Measurements from ENCODE around the gene FBRS. TPM values are rescaled to one million over a fixed set of nuclear protein-coding genes. Genes with fewer than 3 reads are reported as not detected.

FBRS gene
- total RNA-seq, 1 experiment from 2014 or later, result 128 TPM

DNA sequence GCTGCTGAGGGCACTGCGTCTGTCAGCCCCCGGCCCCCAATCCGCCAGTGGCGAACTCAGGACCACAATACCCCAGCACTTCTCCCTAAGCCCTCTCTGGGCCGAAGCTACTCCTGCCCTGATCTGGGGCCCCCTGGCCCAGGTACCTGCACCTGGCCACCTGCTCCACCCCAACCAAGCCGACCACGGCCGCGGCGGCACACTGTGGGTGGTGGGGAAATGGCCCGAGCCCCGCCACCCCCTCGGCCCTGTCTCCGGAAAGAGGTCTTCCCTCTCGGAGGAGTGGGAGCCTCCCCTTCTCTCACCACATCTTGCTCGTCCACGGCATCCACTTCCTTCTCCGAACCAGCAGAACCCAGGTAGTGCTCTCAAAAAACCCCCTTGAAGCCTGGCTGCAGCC lies 3.4 kb upstream of the FBRS start:
- H3K9me2 ChIP-seq (ENCODE audit: insufficient read depth), result no peaks in the 10 kb centered on the region
- no peak overlapping the region for H3K27ac ChIP-seq
- H3K9me3 ChIP-seq (ENCODE audit: insufficient read depth, low read depth), result no peaks in the 10 kb centered on the region
- H3K79me2 ChIP-seq (ENCODE audit: low read depth), result peaks cover 16% of the 10 kb centered on the region
- no peaks in the 10 kb centered on the region for H3K36me3 ChIP-seq (ENCODE audit: low read depth)
- H2AFZ ChIP-seq, result no peak overlapping the region
- H3F3A ChIP-seq (ENCODE audit: insufficient read depth, low read depth), result peaks cover 32% of the 10 kb centered on the region
- no peak overlapping the region for H3K4me2 ChIP-seq
- no peaks in the 10 kb centered on the region for H4K20me1 ChIP-seq (ENCODE audit: insufficient read depth)
- no peak for DNase-seq
- TF ChIP-seq CTCF (conservative IDR thresholded peaks at IDR 0.05) (no peak), EZH2 (IDR thresholded peaks at IDR 0.05; ENCODE audit: low read depth) (no peak)
- H3K27me3 ChIP-seq (ENCODE audit: insufficient read depth, low read depth), result no peaks in the 10 kb centered on the region
- BruUV-seq (replicated peaks), result no TSS peak
- no peak overlapping the region for H3K4me3 ChIP-seq
- peaks cover 17% of the 10 kb centered on the region for H3K4me1 ChIP-seq (replicated peaks; ENCODE audit: insufficient read depth)
- CTCF ChIA-PET, result no interaction called here
- POLR2A ChIA-PET (ENCODE audit: unreplicated experiment), result no interaction called here
- intact Hi-C loops (cut with micrococcal nuclease; ENCODE audit: unreplicated experiment), result loop anchor here (5.0 to 10.0 kb wide), 5 partner anchors 242 to 800 kb away; partner anchors contain the start of genes ALDOA, ARMC5, CTF1 and GDPD3

DNA sequence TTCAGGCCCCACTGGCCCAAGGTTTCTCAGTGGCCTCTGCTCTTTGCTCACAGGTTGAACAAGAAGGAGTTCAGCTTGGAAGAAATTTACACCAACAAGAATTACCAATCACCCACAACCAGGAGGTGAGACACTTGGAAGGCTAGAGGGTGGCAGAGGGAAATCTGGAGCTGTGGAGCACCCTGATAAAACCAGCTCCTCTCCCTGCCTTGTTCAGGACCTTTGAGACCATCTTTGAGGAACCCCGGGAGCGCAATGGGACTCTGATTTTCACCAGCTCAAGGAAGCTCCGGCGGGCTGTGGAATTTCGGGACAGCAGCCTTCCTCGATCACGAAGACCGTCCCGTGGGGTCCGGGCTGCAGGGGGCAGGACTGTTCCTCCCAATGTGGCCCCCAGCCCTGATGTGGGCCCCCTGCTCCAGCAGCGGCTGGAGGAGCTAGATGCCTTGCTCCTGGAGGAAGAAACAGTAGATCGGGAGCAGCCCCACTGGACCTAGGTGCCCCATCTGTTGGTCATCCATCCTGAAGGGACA lies 2.4 kb upstream of the FBRS start:
- ChIA-PET CTCF (no interaction called here), POLR2A (ENCODE audit: unreplicated experiment) (no interaction called here)
- H3K4me1 ChIP-seq (replicated peaks; ENCODE audit: insufficient read depth), result peaks cover 22% of the 10 kb centered on the region
- no peak for DNase-seq
- no peaks in the 10 kb centered on the region for H3K36me3 ChIP-seq (ENCODE audit: low read depth)
- BruUV-seq (replicated peaks), result no TSS peak
- H3F3A ChIP-seq (ENCODE audit: insufficient read depth, low read depth), result peaks cover 31% of the 10 kb centered on the region
- no peak overlapping the region for H2AFZ ChIP-seq
- no peak overlapping the region for H3K4me2 ChIP-seq
- H3K9me3 ChIP-seq (ENCODE audit: insufficient read depth, low read depth), result no peaks in the 10 kb centered on the region
- no peaks in the 10 kb centered on the region for H3K27me3 ChIP-seq (ENCODE audit: insufficient read depth, low read depth)
- H4K20me1 ChIP-seq (ENCODE audit: insufficient read depth), result peaks cover 5% of the 10 kb centered on the region; the same call in 1 of the 2 replicates
- intact Hi-C loops (cut with micrococcal nuclease; ENCODE audit: unreplicated experiment), result loop anchor here (5.0 to 10.0 kb wide), 4 partner anchors 544 to 799 kb away; partner anchors contain the start of genes ALDOA, ARMC5, GDPD3 and TBX6
- TF ChIP-seq EZH2 (IDR thresholded peaks at IDR 0.05; ENCODE audit: low read depth) (no peak), CTCF (conservative IDR thresholded peaks at IDR 0.05) (no peak)
- no peak overlapping the region for H3K4me3 ChIP-seq
- H3K9me2 ChIP-seq (ENCODE audit: insufficient read depth), result no peaks in the 10 kb centered on the region
- H3K27ac ChIP-seq, result no peak overlapping the region
- peaks cover 26% of the 10 kb centered on the region for H3K79me2 ChIP-seq (ENCODE audit: low read depth)

- no peak for DNase-seq
- Histone ChIP-seq H3K9me2 (ENCODE audit: insufficient read depth) (no peaks in the 10 kb centered on the region), H3K4me1 (replicated peaks; ENCODE audit: insufficient read depth) (peaks cover 27% of the 10 kb centered on the region), H4K20me1 (ENCODE audit: insufficient read depth) (peaks cover 10% of the 10 kb centered on the region; the same call in 1 of the 2 replicates), H3K27ac (no peak overlapping the region), H2AFZ (no peak overlapping the region), H3K4me2 (no peak overlapping the region), H3K27me3 (ENCODE audit: insufficient read depth, low read depth) (no peaks in the 10 kb centered on the region), H3K79me2 (ENCODE audit: low read depth) (peaks cover 31% of the 10 kb centered on the region), H3K36me3 (ENCODE audit: low read depth) (0 out of 2 replicates have a peak, but pooled peaks cover 3% of the 10 kb centered on the region), H3F3A (ENCODE audit: insufficient read depth, low read depth) (peaks cover 28% of the 10 kb centered on the region), H3K4me3 (no peak overlapping the region), H3K9me3 (ENCODE audit: insufficient read depth, low read depth) (no peaks in the 10 kb centered on the region)
- intact Hi-C loops (cut with micrococcal nuclease; ENCODE audit: unreplicated experiment), result loop anchor here (5.0 to 10.0 kb wide), 4 partner anchors 544 to 798 kb away; partner anchors contain the start of genes ALDOA, ARMC5, GDPD3 and TBX6
- CTCF ChIA-PET, result no interaction called here
- TF ChIP-seq EZH2 (IDR thresholded peaks at IDR 0.05; ENCODE audit: low read depth), result no peak
- TF ChIP-seq CTCF (conservative IDR thresholded peaks at IDR 0.05), result no peak
- BruUV-seq (replicated peaks), result no TSS peak
- POLR2A ChIA-PET (ENCODE audit: unreplicated experiment), result no interaction called here
Measured at GRCh38 chr16:30656388-30656787, 1.8 kb upstream of the FBRS start.

Measured in PC-9 (cell line).